ENCODE data around the gene PSMF1. TPM values are rescaled to one million over a fixed set of nuclear protein-coding genes. Genes with fewer than 3 reads are reported as not detected.

The PSMF1 gene
- total RNA-seq, 2 experiments from 2014 or later: 143 to 178 TPM

DNA sequence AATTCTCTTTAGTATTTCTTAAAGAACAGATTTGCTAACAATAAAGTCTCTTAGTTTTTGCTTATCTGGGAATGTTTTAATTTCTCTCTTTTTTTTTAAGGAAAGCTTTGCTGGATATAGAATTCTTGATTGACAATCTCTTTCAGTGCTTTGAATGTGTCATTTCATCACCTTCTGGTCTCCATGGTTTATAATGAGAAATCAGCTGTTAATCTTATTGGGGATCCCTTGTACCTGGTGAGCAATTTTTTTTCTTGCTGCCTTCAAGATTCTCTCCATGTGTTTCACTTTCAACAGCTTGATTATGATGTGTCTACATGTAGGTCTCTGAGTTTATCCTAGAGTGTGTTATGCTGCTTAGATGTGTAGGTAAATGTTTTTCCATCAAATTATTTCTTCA, 16.4 kb upstream of the PSMF1 start:
- H3K4me1 Mint-ChIP-seq: no peaks in the 10 kb centered on the region
- H3K27ac Mint-ChIP-seq: no peak overlapping the region
- H3K4me3 Mint-ChIP-seq: no peak overlapping the region
- CTCF ChIA-PET: interaction anchor here (1.4 kb wide), 1 partner anchor 107 kb away, joined by 3 read pairs; no protein-coding TSS in a partner anchor
- H3K36me3 Mint-ChIP-seq (ENCODE audit: low read depth): peaks cover 2% of the 10 kb centered on the region
- ATAC-seq (no peak), DNase-seq (no peak)
- peaks cover 10% of the 10 kb centered on the region for H3K9me3 Mint-ChIP-seq (ENCODE audit: low read depth)
- intact Hi-C loops (cut with DNase I, micrococcal nuclease): loop anchor here in 1 of 2 experiments (10.0 kb wide), 2 partner anchors 127 to 287 kb away; no protein-coding TSS in a partner anchor
- POLR2A ChIA-PET: no interaction called here
- H3K27me3 Mint-ChIP-seq: no peaks in the 10 kb centered on the region

DNA sequence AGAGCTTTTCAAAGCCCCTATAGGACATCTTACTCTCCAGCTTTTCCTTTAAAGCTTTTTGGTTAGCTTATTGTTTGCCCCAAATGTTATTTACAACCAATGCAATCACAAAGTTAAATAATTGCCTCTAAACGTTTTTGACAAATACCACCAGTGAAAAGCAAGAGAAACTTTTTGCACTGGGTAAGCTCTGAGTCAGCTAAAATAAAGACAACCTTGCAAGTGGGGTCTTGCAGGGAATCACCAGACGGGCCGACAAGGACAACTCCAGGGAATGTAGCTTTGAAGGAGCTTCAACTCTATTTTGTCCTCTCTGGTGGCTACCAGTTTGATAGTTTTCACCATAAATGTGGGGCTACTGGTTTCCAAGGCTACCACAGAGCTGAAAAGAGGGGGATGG, 14.7 kb upstream of the PSMF1 start:
- no peak overlapping the region for H3K4me3 Mint-ChIP-seq
- H3K9me3 Mint-ChIP-seq (ENCODE audit: low read depth): peaks cover 10% of the 10 kb centered on the region
- intact Hi-C loops (cut with DNase I, micrococcal nuclease): loop anchor here in 1 of 2 experiments (10.0 kb wide), 2 partner anchors 129 to 289 kb away; no protein-coding TSS in a partner anchor
- DNase-seq: no peak
- H3K4me1 Mint-ChIP-seq: no peaks in the 10 kb centered on the region
- no peak for ATAC-seq
- no peaks in the 10 kb centered on the region for H3K27me3 Mint-ChIP-seq
- POLR2A ChIA-PET: no interaction called here
- CTCF ChIA-PET: interaction anchor here (0.8 kb wide), 1 partner anchor 247 kb away, joined by 3 read pairs; no protein-coding TSS in a partner anchor
- H3K27ac Mint-ChIP-seq: no peak overlapping the region
- H3K36me3 Mint-ChIP-seq (ENCODE audit: low read depth): peaks cover 2% of the 10 kb centered on the region

DNA sequence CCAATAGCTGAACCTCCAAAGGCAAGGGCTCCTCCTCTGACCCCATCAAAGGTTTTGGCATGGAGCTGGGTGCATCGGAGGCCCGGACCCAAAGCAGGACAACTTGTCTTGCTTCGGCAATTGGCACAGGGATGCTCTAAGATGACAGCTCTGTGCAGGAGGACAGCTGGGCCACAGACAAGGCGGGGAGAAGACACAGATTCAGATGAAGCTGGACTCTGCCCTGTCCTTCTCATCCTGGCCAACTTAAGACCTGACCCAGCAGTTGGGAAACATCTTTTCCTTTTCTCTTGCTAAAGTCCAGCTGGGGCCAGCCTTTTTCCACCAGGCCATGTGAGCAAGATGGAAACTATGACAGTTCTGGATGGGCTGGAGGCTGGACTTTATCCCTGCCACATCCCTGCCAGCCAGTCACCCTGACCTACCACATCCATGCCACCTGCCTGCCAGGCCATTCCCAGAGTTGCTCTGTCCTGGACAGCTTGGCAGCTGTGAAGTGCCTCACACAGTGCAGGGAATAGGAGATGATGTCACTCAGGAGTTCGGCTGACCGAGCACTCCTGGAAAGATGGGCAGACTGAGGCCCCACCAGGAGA, 12.7 kb upstream of the PSMF1 start:
- POLR2A ChIA-PET: no interaction called here
- ATAC-seq (no peak), DNase-seq (no peak)
- CTCF ChIA-PET: interaction anchor here (1.0 to 1.5 kb wide), 2 partner anchors 132 to 290 kb away, joined by 4 to 5 read pairs; no protein-coding TSS in a partner anchor
- H3K36me3 Mint-ChIP-seq (ENCODE audit: low read depth): peaks cover 2% of the 10 kb centered on the region
- H3K27me3 Mint-ChIP-seq: no peaks in the 10 kb centered on the region
- H3K9me3 Mint-ChIP-seq (ENCODE audit: low read depth): peaks cover 10% of the 10 kb centered on the region
- intact Hi-C loops (cut with DNase I, micrococcal nuclease): loop anchor here in 1 of 2 experiments (10.0 kb wide), 2 partner anchors 131 to 291 kb away; no protein-coding TSS in a partner anchor
- H3K4me1 Mint-ChIP-seq: no peaks in the 10 kb centered on the region
- H3K27ac Mint-ChIP-seq: no peak overlapping the region
- H3K4me3 Mint-ChIP-seq: no peak overlapping the region

DNA sequence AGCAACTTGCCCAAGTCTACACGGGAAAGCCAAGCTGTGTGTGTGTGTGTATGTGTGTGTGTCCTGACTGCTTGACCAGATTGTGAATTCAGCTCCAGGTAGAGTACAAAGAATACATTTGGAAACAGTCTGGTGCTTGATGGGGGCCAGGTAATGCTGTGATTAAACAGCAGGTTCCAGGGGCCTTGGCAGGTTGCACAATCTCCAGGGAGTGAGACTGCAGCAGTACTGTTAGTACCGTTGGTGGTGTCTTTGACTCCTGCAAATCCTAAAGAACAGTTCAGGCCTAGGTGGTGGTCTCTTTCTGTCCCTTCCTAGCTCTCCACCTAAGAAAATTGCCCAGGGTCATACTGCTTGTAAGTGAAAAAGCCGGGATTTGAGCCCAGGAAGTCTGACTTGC, 11.2 kb upstream of the PSMF1 start:
- intact Hi-C loops (cut with DNase I, micrococcal nuclease): loop anchor here in 1 of 2 experiments (10.0 kb wide), 2 partner anchors 132 to 292 kb away; no protein-coding TSS in a partner anchor
- ChIA-PET CTCF (interaction anchor here (0.5 to 1.7 kb wide), 8 partner anchors 16 to 349 kb away, joined by 3 to 5 read pairs (median 4); no protein-coding TSS in a partner anchor), POLR2A (no interaction called here)
- Mint-ChIP-seq H3K4me3 (no peak overlapping the region), H3K4me1 (no peaks in the 10 kb centered on the region), H3K27me3 (no peaks in the 10 kb centered on the region), H3K36me3 (ENCODE audit: low read depth) (peaks cover 2% of the 10 kb centered on the region), H3K9me3 (ENCODE audit: low read depth) (peaks cover 7% of the 10 kb centered on the region), H3K27ac (no peak overlapping the region)
- DNase-seq: no peak
- ATAC-seq: no peak

DNA sequence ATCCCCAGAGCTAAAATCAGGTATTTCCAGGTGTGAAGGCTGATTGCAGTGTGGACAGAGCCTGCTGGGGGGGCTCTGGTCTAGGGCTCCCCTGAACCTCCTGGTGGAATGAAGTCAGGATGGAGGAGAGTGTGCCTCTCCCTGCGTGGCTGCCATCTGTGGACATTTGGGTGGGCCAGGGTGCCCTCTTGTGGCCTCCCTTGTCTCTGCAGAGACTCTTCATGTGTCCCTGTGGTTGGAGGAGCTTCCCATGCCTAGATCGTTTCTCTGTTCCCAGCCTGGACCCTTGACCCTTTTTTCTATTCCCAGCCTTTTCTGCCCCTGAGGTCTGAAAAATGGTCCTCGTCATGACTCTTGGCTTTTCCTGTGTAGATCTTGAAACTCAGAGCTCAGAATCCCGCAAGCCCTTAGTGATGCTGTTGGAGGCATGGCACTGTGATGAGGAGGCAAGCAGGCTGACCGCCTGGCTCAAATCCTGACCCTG, 9.9 kb upstream of the PSMF1 start:
- Mint-ChIP-seq H3K27me3 (no peaks in the 10 kb centered on the region), H3K27ac (no peak overlapping the region), H3K4me3 (no peak overlapping the region), H3K36me3 (ENCODE audit: low read depth) (no peaks in the 10 kb centered on the region), H3K4me1 (no peaks in the 10 kb centered on the region), H3K9me3 (ENCODE audit: low read depth) (no peaks in the 10 kb centered on the region)
- intact Hi-C loops (cut with DNase I, micrococcal nuclease): loop anchor here (1.0 to 10.0 kb wide), 5 partner anchors 105 to 294 kb away; no protein-coding TSS in a partner anchor
- ATAC-seq (peak; percentile 81), DNase-seq (peak; percentile 76)
- CTCF ChIA-PET: interaction anchor here (0.6 to 2.0 kb wide), 14 partner anchors 9 to 158 kb away, joined by 3 to 11 read pairs (median 4); partner anchors contain the start of gene SNPH
- POLR2A ChIA-PET: no interaction called here

DNA sequence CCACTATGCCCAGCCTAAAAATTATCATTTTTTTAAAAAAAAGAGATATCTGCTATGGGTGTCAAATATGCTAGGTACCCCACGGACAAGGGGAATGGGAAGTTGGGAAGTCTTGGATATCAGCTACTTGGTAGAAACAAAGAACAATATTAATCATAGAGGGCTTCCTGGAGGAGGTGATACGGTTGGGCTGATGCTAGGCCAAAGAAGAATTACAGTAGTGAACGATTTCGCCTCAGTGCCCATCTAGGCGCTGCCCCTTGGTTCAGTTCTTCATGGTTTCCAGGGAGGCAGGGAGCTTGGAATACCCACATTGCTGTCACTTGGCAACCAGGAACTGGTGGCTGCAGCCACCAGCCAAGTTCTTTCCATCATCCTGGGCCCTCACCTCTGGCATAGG, 5.5 kb upstream of the PSMF1 start:
- H3K27me3 Mint-ChIP-seq: no peaks in the 10 kb centered on the region
- DNase-seq (no peak), ATAC-seq (no peak)
- ChIA-PET CTCF (no interaction called here), POLR2A (no interaction called here)
- no peak overlapping the region for H3K4me3 Mint-ChIP-seq
- intact Hi-C loops (cut with DNase I, micrococcal nuclease): loop anchor here in 1 of 2 experiments (10.0 kb wide), 1 partner anchor 352 kb away; the partner anchor contains the start of gene NSFL1C
- no peaks in the 10 kb centered on the region for H3K9me3 Mint-ChIP-seq (ENCODE audit: low read depth)
- peaks cover 9% of the 10 kb centered on the region for H3K4me1 Mint-ChIP-seq
- no peak overlapping the region for H3K27ac Mint-ChIP-seq
- H3K36me3 Mint-ChIP-seq (ENCODE audit: low read depth): peaks cover 7% of the 10 kb centered on the region

DNA sequence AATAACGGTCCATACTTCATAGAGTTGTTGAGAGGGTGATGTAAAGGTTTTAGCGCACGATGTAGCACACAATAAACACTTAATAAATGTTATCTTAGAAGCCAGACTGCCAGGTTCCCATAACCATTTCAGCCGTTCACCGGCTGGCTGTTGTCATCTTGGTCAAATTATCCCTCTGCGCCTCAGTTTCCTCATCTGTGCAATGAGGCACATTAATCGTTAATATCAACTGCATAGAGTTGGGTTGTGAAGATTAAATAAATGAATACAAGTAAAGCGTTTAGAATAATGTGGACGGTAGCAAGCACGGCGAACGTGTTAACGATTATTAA, 432 bp upstream of the PSMF1 start:
- peaks cover 43% of the 10 kb centered on the region for H3K4me1 Mint-ChIP-seq
- no peaks in the 10 kb centered on the region for H3K27me3 Mint-ChIP-seq
- H3K4me3 Mint-ChIP-seq: peak overlapping the region; percentile 94
- ATAC-seq: no peak
- intact Hi-C loops (cut with DNase I, micrococcal nuclease): loop anchor here (1.0 to 10.0 kb wide), 14 partner anchors 67 to 1352 kb away; partner anchors contain the start of genes FAM110A (in 2 of the 2), FKBP1A (in 2 of the 2), NSFL1C (in 2 of the 2) and CSNK2A1 (in 1 of the 2)
- H3K9me3 Mint-ChIP-seq (ENCODE audit: low read depth): no peaks in the 10 kb centered on the region
- ChIA-PET CTCF (interaction anchor here (0.5 to 1.8 kb wide), 4 partner anchors 9 to 659 kb away, joined by 3 to 8 read pairs (median 4); no protein-coding TSS in a partner anchor), POLR2A (no interaction called here)
- peak overlapping the region; percentile 93 for H3K27ac Mint-ChIP-seq
- peaks cover 33% of the 10 kb centered on the region for H3K36me3 Mint-ChIP-seq (ENCODE audit: low read depth)
- no peak for DNase-seq

DNA sequence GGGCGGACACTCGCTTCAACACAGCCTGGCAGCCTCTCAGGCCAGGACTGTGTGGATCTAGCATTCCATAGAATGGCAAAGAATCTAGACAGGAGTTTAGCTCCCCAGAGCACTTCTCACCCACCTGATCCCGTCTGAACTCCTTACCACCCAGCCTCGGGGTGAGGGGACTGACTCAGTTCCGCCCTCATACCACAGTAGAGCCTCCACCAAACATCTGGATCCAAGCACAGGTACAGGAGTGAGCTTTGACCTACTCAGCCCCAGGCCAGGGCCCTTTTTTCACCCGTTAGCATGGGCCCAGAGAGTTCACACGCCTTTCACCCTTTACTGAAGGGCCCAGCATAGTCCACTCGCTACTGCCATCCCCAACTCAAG, 715 bp downstream of the PSMF1 start:
- peak overlapping the region; percentile 94 for H3K4me3 Mint-ChIP-seq
- H3K4me1 Mint-ChIP-seq: peaks cover 54% of the 10 kb centered on the region
- ChIA-PET POLR2A (no interaction called here), CTCF (interaction anchor here (0.6 kb wide), 1 partner anchor 87 kb away, joined by 3 read pairs; no protein-coding TSS in a partner anchor)
- intact Hi-C loops (cut with DNase I, micrococcal nuclease): loop anchor here (2.0 to 10.0 kb wide), 3 partner anchors 94 to 577 kb away; partner anchors contain the start of genes CSNK2A1 (in 1 of the 2) and NSFL1C (in 1 of the 2)
- H3K36me3 Mint-ChIP-seq (ENCODE audit: low read depth): peaks cover 42% of the 10 kb centered on the region
- DNase-seq: peak; percentile 30
- no peak for ATAC-seq
- H3K27ac Mint-ChIP-seq: peak overlapping the region; percentile 93
- H3K27me3 Mint-ChIP-seq: no peaks in the 10 kb centered on the region
- H3K9me3 Mint-ChIP-seq (ENCODE audit: low read depth): no peaks in the 10 kb centered on the region

DNA sequence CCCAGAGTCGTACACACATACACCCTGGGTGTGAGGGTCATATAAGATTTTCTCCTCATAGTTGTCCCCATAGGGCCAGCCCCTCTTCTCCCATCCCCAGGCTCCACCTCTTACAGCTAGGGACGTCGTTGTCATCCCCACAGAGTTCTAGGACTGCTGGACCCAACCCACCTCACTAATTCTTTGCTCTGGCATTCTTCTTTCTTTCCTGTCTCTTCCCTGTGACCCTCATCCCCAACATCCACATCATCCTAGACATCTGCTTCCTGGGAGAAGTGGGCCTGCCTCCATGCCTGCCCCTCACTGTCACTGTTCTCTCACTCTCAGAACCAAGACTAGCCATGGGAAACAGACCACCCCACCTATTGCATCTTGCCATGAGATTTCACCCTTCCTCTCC, 1.1 kb downstream of the PSMF1 start:
- intact Hi-C loops (cut with DNase I, micrococcal nuclease): loop anchor here (2.0 to 10.0 kb wide), 3 partner anchors 93 to 577 kb away; partner anchors contain the start of genes CSNK2A1 (in 1 of the 2) and NSFL1C (in 1 of the 2)
- H3K27ac Mint-ChIP-seq: peak overlapping the region; percentile 93
- DNase-seq (no peak), ATAC-seq (no peak)
- peaks cover 56% of the 10 kb centered on the region for H3K4me1 Mint-ChIP-seq
- ChIA-PET CTCF (interaction anchor here (0.6 kb wide), 1 partner anchor 272 kb away, joined by 3 read pairs; no protein-coding TSS in a partner anchor), POLR2A (no interaction called here)
- peak overlapping the region; percentile 94 for H3K4me3 Mint-ChIP-seq
- H3K27me3 Mint-ChIP-seq: no peaks in the 10 kb centered on the region
- no peaks in the 10 kb centered on the region for H3K9me3 Mint-ChIP-seq (ENCODE audit: low read depth)
- peaks cover 44% of the 10 kb centered on the region for H3K36me3 Mint-ChIP-seq (ENCODE audit: low read depth)

DNA sequence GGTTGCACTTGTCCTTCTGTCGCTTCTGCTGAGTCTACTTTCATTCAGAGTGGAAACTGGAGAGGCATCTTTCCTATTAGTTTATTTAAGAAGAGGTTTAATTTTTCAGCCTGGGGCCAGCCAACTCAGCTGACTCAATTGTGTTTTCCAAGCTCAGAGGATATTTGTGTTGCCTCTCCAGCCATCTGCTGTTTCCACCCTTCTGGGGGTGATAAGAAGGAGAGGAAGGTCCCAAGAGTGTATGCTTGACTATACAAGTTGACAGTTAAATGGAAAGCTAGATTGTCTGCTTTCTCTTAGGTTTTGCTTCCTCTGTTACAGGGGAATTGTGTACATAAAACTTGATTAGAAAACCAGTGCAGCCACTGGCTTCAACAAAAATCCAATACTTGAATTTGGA, 3.0 kb downstream of the PSMF1 start:
- no peak for DNase-seq
- Mint-ChIP-seq H3K27me3 (no peaks in the 10 kb centered on the region), H3K27ac (peak overlapping the region; percentile 59), H3K4me1 (peaks cover 56% of the 10 kb centered on the region), H3K9me3 (ENCODE audit: low read depth) (no peaks in the 10 kb centered on the region), H3K36me3 (ENCODE audit: low read depth) (peaks cover 54% of the 10 kb centered on the region), H3K4me3 (peak overlapping the region; percentile 23)
- ChIA-PET POLR2A (no interaction called here), CTCF (no interaction called here)
- ATAC-seq: no peak
- intact Hi-C loops (cut with DNase I, micrococcal nuclease): no loop called here

DNA sequence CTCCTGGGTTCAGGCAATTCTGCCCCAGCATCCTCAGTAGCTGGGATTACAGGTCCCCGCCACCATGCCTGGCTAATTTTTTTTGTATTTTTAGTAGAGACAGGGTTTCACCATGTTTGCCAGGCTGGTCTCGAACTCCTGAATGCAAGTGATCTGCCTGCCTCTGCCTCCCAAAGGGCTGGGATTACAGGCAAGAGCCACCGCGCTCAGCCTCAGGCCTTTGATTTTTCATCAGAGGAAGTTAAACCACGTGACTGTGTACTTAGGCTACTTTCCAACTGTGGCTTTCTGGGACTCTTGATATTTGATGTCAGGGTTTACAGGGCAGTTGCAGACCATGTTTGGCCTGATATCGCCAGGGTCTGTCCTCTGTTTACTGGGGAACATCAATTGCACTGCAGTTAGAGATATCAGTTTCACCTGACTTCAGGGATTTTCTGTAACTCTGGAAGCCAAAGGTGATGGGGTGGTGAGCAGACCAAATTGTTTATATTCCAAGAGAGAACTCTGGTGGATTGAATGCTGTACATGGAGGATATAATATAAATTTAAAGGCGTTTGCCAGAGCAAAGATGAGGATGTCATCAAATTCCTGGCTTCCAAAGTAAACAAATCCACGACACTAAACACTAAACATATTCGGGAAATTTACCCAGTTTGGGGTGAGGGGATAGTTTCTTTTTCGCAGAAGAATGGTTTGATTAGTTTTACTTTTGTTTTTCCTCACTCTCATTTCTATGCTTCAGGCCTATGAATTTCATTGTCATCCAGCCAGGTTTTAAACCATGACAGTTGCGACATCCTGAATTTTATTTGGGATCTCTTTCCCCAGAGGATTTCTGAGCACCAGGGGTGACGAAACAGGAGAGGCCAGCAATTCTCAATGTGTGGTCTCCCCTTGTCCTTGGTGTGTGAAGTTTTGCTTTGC, 4.2 kb downstream of the PSMF1 start:
- ChIA-PET POLR2A (interaction anchor here (0.6 to 0.7 kb wide), 2 partner anchors 261 to 478 kb away, joined by 3 to 4 read pairs; no protein-coding TSS in a partner anchor), CTCF (interaction anchor here (0.7 kb wide), 1 partner anchor 167 kb away, joined by 3 read pairs; no protein-coding TSS in a partner anchor)
- Mint-ChIP-seq H3K36me3 (ENCODE audit: low read depth) (peaks cover 56% of the 10 kb centered on the region), H3K4me1 (peaks cover 49% of the 10 kb centered on the region), H3K9me3 (ENCODE audit: low read depth) (no peaks in the 10 kb centered on the region), H3K27ac (peak overlapping the region; percentile 55), H3K4me3 (peak overlapping the region; percentile 9), H3K27me3 (no peaks in the 10 kb centered on the region)
- DNase-seq: peak; percentile 38
- no peak for ATAC-seq
- intact Hi-C loops (cut with DNase I, micrococcal nuclease): no loop called here

All from activated CD4-positive, alpha-beta T cell treated with anti-CD3 and anti-CD28 coated beads for 36 hours (primary cell).